H1 (cell line): ENCODE data around the gene SLMAP. TPM values are rescaled to one million over a fixed set of nuclear protein-coding genes. Genes with fewer than 3 reads are reported as not detected.

ENCODE experiments used
- CTCF ChIA-PET: fragments of 300-600 bp; sonication (Branson Sonifier 250); formaldehyde crosslinking; loops from one replicate; lab custom pipeline; 2021; ENCODE audit not compliant: partially characterized antibody; lab: Charles Lee
- POLR2A ChIA-PET: fragments of 300-600 bp; sonication (Branson Sonifier 250); formaldehyde crosslinking; loops from one replicate; lab custom pipeline; 2021; ENCODE audit warnings: inconsistent platforms; ENCODE audit not compliant: partially characterized antibody; lab: Charles Lee
- DNase-seq, 2 experiments: peaks; one replicate each; pipeline versions ENCODE4 v3.0.0 to v3.0.0-alpha.2; 2010 to 2022; ENCODE audit warnings: low spot score in 2 of 2, low read depth in 1 of 2, mixed read lengths in 1 of 2
- FAIRE-seq: peaks from 2 replicates; lab custom pipeline; 2011; peaks lifted over from hg19 to GRCh38; lab: Jason Lieb, UNC
- H2AFZ ChIP-seq: 2 replicates; pipeline ENCODE4 v1.8.1; 2012; ENCODE audit warnings: low read length, inconsistent platforms
- H2AK5ac ChIP-seq: 2 replicates; pipeline ENCODE4 v1.6.1; 2013; ENCODE audit warnings: low read depth, low read length
- H2BK120ac ChIP-seq: replicated peaks from 2 replicates; pipeline ENCODE3; 2013; ENCODE audit warnings: low read depth, low read length, inconsistent platforms
- H2BK12ac ChIP-seq: 2 replicates; pipeline ENCODE4 v1.6.1; 2013; ENCODE audit warnings: low read depth, low read length
- H2BK15ac ChIP-seq: 2 replicates; pipeline ENCODE4 v1.6.1; 2013; ENCODE audit warnings: low read length
- H2BK20ac ChIP-seq: 2 replicates; pipeline ENCODE4 v1.6.1; 2013; ENCODE audit warnings: low read length
- H2BK5ac ChIP-seq: 2 replicates; pipeline ENCODE4 v1.6.1; 2013; ENCODE audit warnings: low read depth, low read length
- H3K14ac ChIP-seq: 2 replicates; pipeline ENCODE4 v1.6.1; 2013; ENCODE audit warnings: inconsistent platforms; ENCODE audit not compliant: insufficient read length
- H3K18ac ChIP-seq: 2 replicates; pipeline ENCODE4 v1.6.1; 2013; ENCODE audit warnings: low read length; ENCODE audit errors: extremely low read depth
- H3K23ac ChIP-seq: 2 replicates; pipeline ENCODE4 v1.6.1; 2013; ENCODE audit warnings: inconsistent platforms; ENCODE audit not compliant: insufficient read length
- H3K23me2 ChIP-seq: 2 replicates; pipeline ENCODE4 v1.6.1; 2013; ENCODE audit warnings: low read depth, low read length
- H3K27ac ChIP-seq: 2 replicates; pipeline ENCODE4 v1.6.1; 2011; ENCODE audit warnings: low read depth, low read length, inconsistent platforms
- H3K27me3 ChIP-seq, 4 experiments: replicated peaks in 1 of 4; 1 replicate in 1 of 4; 2 replicates in 3 of 4; pipeline versions ENCODE4 v1.6.1 to v1.8.1; 2011 to 2013; ENCODE audit warnings: low read length in 3 of 4, mild to moderate bottlenecking in 3 of 4, inconsistent platforms in 2 of 4, mixed read lengths in 2 of 4, moderate library complexity in 1 of 4; ENCODE audit not compliant: control insufficient read depth in 3 of 4, insufficient read depth in 3 of 4; ENCODE audit errors: extremely low read depth in 1 of 4
- H3K36me3 ChIP-seq, 4 experiments: 2 replicates each; pipeline versions ENCODE4 v1.6.1 to v1.8.1; 2011 to 2013; ENCODE audit warnings: mild to moderate bottlenecking in 4 of 4, low read length in 3 of 4, moderate library complexity in 2 of 4, control low read depth in 1 of 4, inconsistent platforms in 1 of 4; ENCODE audit not compliant: insufficient read depth in 4 of 4, control insufficient read depth in 2 of 4
- H3K4ac ChIP-seq: replicated peaks from 2 replicates; pipeline ENCODE3; 2013; ENCODE audit warnings: low read length, low read depth, mixed read lengths, inconsistent platforms; ENCODE audit not compliant: insufficient read length
- H3K4me1 ChIP-seq, 4 experiments: replicated peaks in 1 of 4; 1 replicate in 1 of 4; 2 replicates in 3 of 4; pipeline versions ENCODE4 v1.6.1 to v1.8.1; 2011 to 2013; ENCODE audit warnings: low read length in 3 of 4, inconsistent platforms in 2 of 4, mixed read lengths in 1 of 4; ENCODE audit not compliant: insufficient read depth in 4 of 4, control insufficient read depth in 3 of 4
- H3K4me2 ChIP-seq, 2 experiments: 2 replicates each; pipeline versions ENCODE4 v1.6.1 to v1.8.1; 2011 to 2013; ENCODE audit warnings: low read depth in 2 of 2, low read length in 2 of 2, control low read depth in 1 of 2, inconsistent platforms in 1 of 2, mild to moderate bottlenecking in 1 of 2; ENCODE audit not compliant: insufficient read depth in 1 of 2
- H3K4me3 ChIP-seq, 4 experiments: fragments of 200-600, 300-600 bp in 1 of 4; sonication (generic), shearing (Covaris generic), sonication (Bioruptor Twin) in 1 of 4; 2 replicates each; pipeline versions ENCODE4 v1.5.1 to v1.8.1; 2011 to 2016; ENCODE audit warnings: low read length in 4 of 4, low read depth in 3 of 4, control low read depth in 2 of 4, inconsistent platforms in 2 of 4, mild to moderate bottlenecking in 2 of 4, mixed read lengths in 1 of 4, moderate library complexity in 1 of 4; ENCODE audit not compliant: insufficient read depth in 2 of 4; ENCODE audit errors: extremely low read depth in 1 of 4
- H3K56ac ChIP-seq: replicated peaks from 2 replicates; pipeline ENCODE3; 2013; ENCODE audit warnings: low read depth, mild to moderate bottlenecking, mixed read lengths, low read length, inconsistent platforms; ENCODE audit not compliant: insufficient read length
- H3K79me1 ChIP-seq: 2 replicates; pipeline ENCODE4 v1.6.1; 2013; ENCODE audit warnings: low read depth, low read length, control low read depth
- H3K79me2 ChIP-seq, 2 experiments: 2 replicates each; pipeline versions ENCODE4 v1.6.1 to v1.8.1; 2012 to 2013; ENCODE audit warnings: low read length in 2 of 2, mild to moderate bottlenecking in 2 of 2, inconsistent platforms in 1 of 2; ENCODE audit not compliant: insufficient read depth in 2 of 2, control insufficient read depth in 1 of 2
- H3K9ac ChIP-seq, 4 experiments: replicated peaks in 1 of 4; 1 replicate in 1 of 4; 2 replicates in 3 of 4; pipeline versions ENCODE4 v1.6.1 to v1.8.1; 2011 to 2013; ENCODE audit warnings: low read depth in 3 of 4, low read length in 3 of 4, control low read depth in 2 of 4, mild to moderate bottlenecking in 2 of 4, moderate library complexity in 2 of 4, inconsistent platforms in 1 of 4; ENCODE audit errors: extremely low read depth in 1 of 4
- H3K9me3 ChIP-seq, 2 experiments: 2 replicates each; pipeline versions ENCODE4 v1.6.1 to v1.8.1; 2012 to 2013; ENCODE audit warnings: mild to moderate bottlenecking in 2 of 2, moderate library complexity in 2 of 2, control low read depth in 1 of 2, inconsistent platforms in 1 of 2, low read depth in 1 of 2, low read length in 1 of 2, mixed read lengths in 1 of 2; ENCODE audit not compliant: insufficient read depth in 2 of 2
- H4K20me1 ChIP-seq, 2 experiments: replicated peaks in 1 of 2; 2 replicates each; pipeline versions ENCODE3 to v1.8.1; 2011 to 2013; ENCODE audit warnings: inconsistent platforms in 2 of 2, low read length in 2 of 2, mild to moderate bottlenecking in 1 of 2; ENCODE audit not compliant: insufficient read depth in 2 of 2, control insufficient read depth in 1 of 2
- H4K5ac ChIP-seq: 2 replicates; pipeline ENCODE4 v1.6.1; 2013; ENCODE audit warnings: low read length, low read depth, mixed read lengths, inconsistent platforms; ENCODE audit not compliant: insufficient read length
- H4K8ac ChIP-seq: 2 replicates; pipeline ENCODE4 v1.8.0; 2013; ENCODE audit warnings: mild to moderate bottlenecking, moderate library complexity, low read length, inconsistent platforms; ENCODE audit not compliant: insufficient read depth; ENCODE audit errors: extremely low read depth
- H4K91ac ChIP-seq: replicated peaks from 2 replicates; pipeline ENCODE3; 2013; ENCODE audit warnings: low read length, mixed read lengths, inconsistent platforms; ENCODE audit not compliant: insufficient read length
- BACH1 ChIP-seq: IDR thresholded peaks from 2 replicates; pipeline ENCODE4 v1.6.1; 2012; ENCODE audit warnings: low read length, improper control_type of control experiment
- CHD1 ChIP-seq: IDR thresholded peaks from 2 replicates; pipeline ENCODE4 v1.6.1; 2012; ENCODE audit warnings: low read depth, low read length, improper control_type of control experiment
- EP300 ChIP-seq, 2 experiments: IDR thresholded peaks; 1 replicate in 1 of 2; 2 replicates in 1 of 2; pipeline ENCODE4 v1.6.1; 2011 to 2012; ENCODE audit warnings: low read depth in 2 of 2, low read length in 2 of 2, mild to moderate bottlenecking in 2 of 2, borderline replicate concordance in 1 of 2, inconsistent platforms in 1 of 2, moderate library complexity in 1 of 2
- KDM5A ChIP-seq: fragments of 200-600 bp; IDR thresholded peaks from 2 replicates; pipeline ENCODE4 v1.7.1; 2012; ENCODE audit warnings: mild to moderate bottlenecking, low read length, inconsistent platforms, mixed read lengths
- MAFK ChIP-seq: IDR thresholded peaks from 2 replicates; pipeline ENCODE4 v1.6.1; 2012; ENCODE audit warnings: low read depth, mild to moderate bottlenecking, improper control_type of control experiment, low read length
- POLR2A ChIP-seq, 2 experiments: IDR thresholded peaks; 1 replicate in 1 of 2; 2 replicates in 1 of 2; pipeline ENCODE4 v1.6.1; 2011; ENCODE audit warnings: low read depth in 2 of 2, low read length in 2 of 2, mild to moderate bottlenecking in 2 of 2; ENCODE audit errors: control extremely low read depth in 1 of 2
- POLR2AphosphoS5 ChIP-seq: IDR thresholded peaks from 2 replicates; pipeline ENCODE4 v1.6.1; 2011; ENCODE audit warnings: low read depth, low read length
- RBBP5 ChIP-seq: IDR thresholded peaks from 2 replicates; pipeline ENCODE4 v1.7.1; 2012; ENCODE audit warnings: low read depth, mild to moderate bottlenecking, inconsistent platforms, low read length, moderate library complexity, borderline replicate concordance
- RFX5 ChIP-seq: IDR thresholded peaks from 2 replicates; pipeline ENCODE4 v1.6.1; 2011; ENCODE audit warnings: low read depth, low read length, improper control_type of control experiment, borderline replicate concordance
- RXRA ChIP-seq: IDR thresholded peaks from 2 replicates; pipeline ENCODE4 v1.6.1; 2011; ENCODE audit warnings: low read depth, mild to moderate bottlenecking, low read length, moderate library complexity; ENCODE audit not compliant: insufficient read depth
- SP2 ChIP-seq: IDR thresholded peaks from 2 replicates; pipeline ENCODE4 v1.6.1; 2012; ENCODE audit warnings: mild to moderate bottlenecking, low read length, inconsistent platforms
- SRF ChIP-seq: IDR thresholded peaks from 2 replicates; pipeline ENCODE4 v1.6.1; 2011; ENCODE audit warnings: mild to moderate bottlenecking, low read depth, low read length, moderate library complexity
- polyA plus RNA-seq, 7 experiments: library from polyadenylated mRNA; depleted of rRNA in 3 of 7; stranded (reverse) in 5 of 7; unstranded in 2 of 7; fragments of >200 nt in 5 of 7; fragments of 200-250 nt in 2 of 7; gene quantifications; 1 replicate in 5 of 7; 2 replicates in 1 of 7; 4 replicates in 1 of 7; pipeline versions ENCODE4 v1.2.1 to v1.2.3, GENCODE V29; 2011 to 2013; ENCODE audit warnings: missing spikeins in 2 of 7, mixed read lengths in 2 of 7
- total RNA-seq: library from RNA; stranded (reverse); fragmentation: NEBNext Ultra II Directional; extraction: Animal tissue kit (Norgen Biotek cat#: 25700); gene quantifications from 2 replicates; pipeline ENCODE4 v1.2.1, GENCODE V29; 2021

The SLMAP gene
- total and polyA plus RNA-seq, 2 of the 8 experiments (the other 6 are each of a cell fraction or from before 2014, with no cell fraction given) = 13.6 to 70.4 TPM

GRCh38 chr3:57726397-57726796, 29.7 kb upstream of the SLMAP start:
- H3K4me3 ChIP-seq = no peak overlapping the region
- no peaks in the 10 kb centered on the region for H3K27me3 ChIP-seq
- H3K79me1 ChIP-seq = no peaks in the 10 kb centered on the region
- no peak overlapping the region for H4K8ac ChIP-seq
- no peak overlapping the region for H3K18ac ChIP-seq
- no peak overlapping the region for H2AFZ ChIP-seq
- no peak overlapping the region for H3K14ac ChIP-seq
- H2BK120ac ChIP-seq = no peak overlapping the region
- no peaks in the 10 kb centered on the region for H3K9me3 ChIP-seq
- H2BK5ac ChIP-seq = no peak overlapping the region
- H3K27ac ChIP-seq = no peak overlapping the region
- H3K23me2 ChIP-seq = peaks cover 3% of the 10 kb centered on the region; the same call in 1 of the 2 replicates
- POLR2A ChIA-PET = no interaction called here
- no peak overlapping the region for H2AK5ac ChIP-seq
- H3K79me2 ChIP-seq = no peaks in the 10 kb centered on the region
- no peak overlapping the region for H3K9ac ChIP-seq
- no peak overlapping the region for H3K56ac ChIP-seq
- TF ChIP-seq POLR2A (IDR thresholded peaks at IDR 0.05; ENCODE audit: control extremely low read depth in 1 of 2, low read depth in 2 of 2, low read length in 2 of 2) = no peak
- no peak for TF ChIP-seq RFX5
- TF ChIP-seq KDM5A = no peak
- TF ChIP-seq BACH1 = no peak
- TF ChIP-seq SP2 = no peak
- no peak for TF ChIP-seq MAFK
- no peak for TF ChIP-seq CHD1
- TF ChIP-seq SRF = no peak
- TF ChIP-seq POLR2AphosphoS5 = no peak
- no peak for TF ChIP-seq EP300 (IDR thresholded peaks at IDR 0.05; ENCODE audit: borderline replicate concordance in 1 of 2, low read depth in 2 of 2, low read length in 2 of 2)
- TF ChIP-seq RXRA = no peak
- no peak for TF ChIP-seq RBBP5
- CTCF ChIA-PET = interaction anchor here (0.6 kb wide), 1 partner anchor 229 kb away, joined by 5 read pairs; no protein-coding TSS in a partner anchor
- H2BK12ac ChIP-seq = no peak overlapping the region
- no peak overlapping the region for H4K91ac ChIP-seq
- no peak overlapping the region for H2BK15ac ChIP-seq
- H3K4me2 ChIP-seq = no peak overlapping the region
- no peak overlapping the region for H2BK20ac ChIP-seq
- H3K36me3 ChIP-seq = no peaks in the 10 kb centered on the region
- DNase-seq (no peak), FAIRE-seq (no peak)
- no peak overlapping the region for H3K23ac ChIP-seq
- H4K20me1 ChIP-seq = no peaks in the 10 kb centered on the region
- no peak overlapping the region for H3K4ac ChIP-seq
- no peak overlapping the region for H4K5ac ChIP-seq
- no peaks in the 10 kb centered on the region for H3K4me1 ChIP-seq
